GM21619 (cell line): ENCODE data around the gene NUCB2.
A peak's percentile ranks its signal among the peaks of the same experiment; 100 is the strongest.
"Not testable (repeated sequence)": the region's sequence is repeated elsewhere in the genome, so short reads cannot be mapped to it uniquely, and the experiment has no call there.

Experiments used
- ATAC-seq: cut with Tn5 transposase; IDR thresholded peaks from one replicate; pipeline ENCODE4 v1.9.1; 2021; ENCODE audit not compliant: unreplicated experiment

The NUCB2 gene

DNA sequence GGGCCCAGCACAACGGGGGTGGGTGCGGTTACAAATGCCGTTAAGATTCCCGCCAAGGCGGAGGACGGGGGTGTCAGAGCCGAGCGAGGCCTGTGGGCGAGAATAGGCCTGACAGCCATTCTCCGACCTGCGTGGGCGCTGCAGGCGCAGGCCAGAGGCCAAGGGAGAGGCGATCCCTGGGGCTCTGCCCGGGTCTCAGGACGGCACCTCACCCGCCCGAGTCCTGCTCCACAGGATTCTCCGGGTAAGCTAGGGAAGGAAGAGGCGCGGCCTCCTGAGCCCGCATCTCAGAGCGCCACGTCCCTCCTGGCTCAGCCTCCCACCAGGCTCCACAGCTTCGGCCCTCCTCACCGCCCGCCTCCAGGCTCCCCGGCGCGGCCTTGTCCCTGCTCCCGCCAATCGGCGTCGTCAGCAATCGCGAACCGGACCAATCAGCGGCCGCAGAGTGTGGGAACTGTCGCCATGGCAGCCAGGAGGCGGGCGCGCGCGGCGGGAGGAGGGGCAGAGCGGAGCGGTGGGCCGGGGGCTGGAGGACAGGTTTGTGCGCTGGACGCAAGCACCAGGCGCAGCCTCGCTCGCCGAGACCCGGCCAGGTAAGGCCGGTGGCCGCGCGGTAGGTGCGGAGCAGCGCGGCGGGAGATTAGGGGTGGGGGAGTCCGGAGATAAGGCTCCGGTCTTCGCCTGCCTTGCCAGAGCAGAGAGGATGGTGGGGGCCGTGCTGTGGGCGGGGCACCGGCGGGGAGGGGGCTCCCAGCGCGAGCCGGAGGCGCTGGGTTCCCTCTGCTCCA is at the start of gene NUCB2:
Gene NUCB2, plus strand, starts transcription at position 504 of the 788 bp plus-strand sequence. CDS start 18,585 bp downstream, outside the sequence.
- ATAC-seq: peak; percentile 97

- not testable (repeated sequence) for ATAC-seq
These were observed 48.2 kb upstream of the NUCB2 start for GRCh38 chr11:17228186-17228925.

- ATAC-seq: no peak
These were observed 46.9 kb upstream of the NUCB2 start for GRCh38 chr11:17229481-17230152.

DNA sequence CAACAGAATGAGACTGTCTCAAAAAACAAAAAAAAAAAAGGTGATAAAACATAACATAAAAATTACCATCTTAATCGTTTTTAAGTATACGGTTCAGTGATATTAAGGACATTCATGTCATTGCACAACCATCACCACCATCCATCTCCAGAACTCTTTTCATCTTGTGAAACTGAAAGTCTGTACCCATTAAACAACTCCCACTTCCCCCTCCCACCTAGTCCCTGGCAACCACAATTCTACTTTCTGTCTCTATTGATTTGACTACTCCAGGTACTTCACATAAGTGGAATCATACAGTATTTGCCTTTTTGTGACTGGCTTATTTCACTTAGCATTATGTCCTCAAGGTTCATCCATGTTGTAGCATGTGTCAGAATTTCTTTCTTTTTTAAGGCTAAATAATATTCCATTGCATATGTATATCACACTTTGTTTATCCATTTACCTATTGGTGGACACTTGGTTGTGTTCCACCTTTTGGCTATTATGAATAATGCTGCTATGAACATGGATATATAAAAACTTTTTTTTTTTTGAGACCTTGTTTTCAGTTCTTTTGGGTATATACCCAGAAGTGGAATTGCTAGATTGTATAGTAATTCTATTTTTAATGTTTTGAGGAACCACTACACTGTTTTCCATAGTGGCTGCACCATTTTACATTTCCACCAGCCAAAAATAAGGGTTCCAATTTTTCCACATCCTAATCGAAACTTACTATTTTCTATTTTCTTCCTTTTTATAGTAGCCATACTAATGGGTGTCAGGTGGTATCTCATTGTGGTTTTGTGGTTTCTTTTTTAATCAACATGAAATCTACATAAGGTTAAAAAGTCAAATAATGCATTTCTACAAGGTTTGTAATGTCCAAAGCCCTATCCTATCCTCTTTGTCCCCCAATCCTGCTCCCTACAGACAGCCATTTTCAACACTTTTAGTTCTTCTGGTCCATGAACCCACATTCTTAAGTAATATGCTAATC is 45.4 kb upstream of the NUCB2 start:
- peak; percentile 88 for ATAC-seq

DNA sequence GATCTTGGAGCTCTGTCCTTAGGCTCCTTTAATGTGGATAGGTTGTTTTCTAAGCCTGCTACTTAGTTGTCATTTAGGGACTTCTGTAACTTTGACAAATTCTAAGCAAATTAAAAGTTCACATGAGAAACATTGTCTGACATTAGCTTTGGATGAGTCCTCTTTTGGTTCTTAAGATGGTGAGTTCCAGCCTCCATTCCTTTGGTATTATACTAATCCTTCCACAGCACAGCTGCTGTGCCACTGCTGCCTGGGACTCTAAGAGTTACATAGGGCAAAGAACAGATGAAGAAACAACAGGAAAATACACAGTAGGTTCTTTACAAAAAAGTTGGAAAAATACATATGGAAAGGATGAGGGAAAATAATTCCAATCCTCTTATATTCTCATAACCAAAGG is 43.4 kb upstream of the NUCB2 start:
- no peak for ATAC-seq

DNA sequence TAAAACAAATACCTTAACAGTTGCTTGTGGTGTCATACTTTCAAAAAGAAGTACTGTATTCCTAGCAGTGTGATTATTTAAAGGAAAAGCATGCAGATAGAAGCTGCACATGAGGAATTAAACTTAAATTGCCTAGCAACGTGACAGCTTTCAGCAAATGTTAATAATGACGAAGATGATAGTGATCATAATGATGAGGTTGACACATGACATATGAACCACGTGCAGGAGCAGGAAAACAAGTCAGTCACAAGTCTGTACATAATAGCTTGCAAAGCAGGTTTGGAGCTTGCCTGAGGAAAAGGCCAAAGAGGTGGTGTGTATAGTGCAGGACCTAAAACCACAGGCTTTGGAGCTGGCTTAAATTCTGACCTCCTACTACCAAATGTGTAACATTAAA is 38.2 kb upstream of the NUCB2 start:
- no peak for ATAC-seq

DNA sequence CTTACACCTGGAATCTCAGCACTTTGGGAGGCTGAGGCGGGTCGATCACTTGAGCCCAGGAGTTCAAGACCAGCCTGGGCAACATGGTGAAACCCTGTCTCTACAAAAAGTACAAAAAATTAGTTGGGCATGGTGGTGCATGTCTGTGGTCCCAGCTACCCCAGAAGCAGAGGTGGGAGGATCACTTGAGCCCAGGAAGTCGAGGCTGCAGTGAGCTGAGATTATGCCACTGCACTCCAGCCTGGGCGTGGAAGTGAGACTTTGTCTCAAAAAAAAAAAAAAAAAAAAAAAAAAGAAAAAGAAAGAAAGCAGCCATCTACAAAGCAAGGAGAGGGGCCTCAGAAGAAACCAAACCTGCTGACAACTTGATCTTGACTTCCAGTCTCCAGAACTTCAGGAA is 36.6 kb upstream of the NUCB2 start:
- ATAC-seq: not testable (repeated sequence)

DNA sequence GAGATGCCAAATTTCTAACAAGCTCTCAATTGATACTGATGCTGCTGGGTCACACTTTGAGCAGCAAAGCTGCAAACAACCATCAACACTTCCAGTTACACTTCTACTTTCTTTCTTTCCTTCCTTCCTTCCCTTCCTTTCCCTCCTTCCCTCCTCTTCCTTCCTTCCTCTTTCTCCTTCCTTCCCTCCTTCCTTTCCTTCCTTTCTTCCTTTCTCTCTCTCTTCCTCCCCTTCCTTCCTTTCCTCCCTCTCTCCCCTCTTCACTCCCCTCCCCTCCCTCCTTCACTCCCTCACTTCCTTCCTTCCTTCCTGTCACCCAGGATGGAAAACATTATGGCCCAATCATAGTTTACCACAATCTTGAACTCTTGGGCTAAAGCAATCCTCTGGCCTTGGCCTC is 35.8 kb upstream of the NUCB2 start:
- no peak for ATAC-seq

- not testable (repeated sequence) for ATAC-seq
These were observed 33.6 kb upstream of the NUCB2 start for GRCh38 chr11:17242954-17243353.

DNA sequence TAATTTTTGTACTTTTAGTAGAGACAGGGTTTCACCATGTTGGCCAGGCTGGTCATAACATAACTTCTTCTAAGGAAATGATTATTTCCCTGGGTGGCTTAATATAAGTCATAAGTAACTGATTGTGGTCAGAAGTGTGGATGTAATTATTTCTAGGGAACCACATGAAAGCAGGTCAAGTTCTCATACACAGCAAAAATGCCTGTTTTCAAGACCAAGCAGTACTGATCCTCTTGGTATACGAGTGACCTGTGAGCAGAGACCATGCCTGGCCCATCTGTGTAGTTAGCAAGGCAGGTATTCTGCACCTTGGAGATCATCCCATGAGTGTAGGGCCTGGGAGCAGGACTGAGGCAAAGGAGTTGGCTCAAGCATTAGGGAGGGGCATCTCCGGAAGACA is 32.5 kb upstream of the NUCB2 start:
- ATAC-seq: peak; percentile 94

- ATAC-seq: no peak
These were observed 25.8 kb upstream of the NUCB2 start for GRCh38 chr11:17250561-17251350.

DNA sequence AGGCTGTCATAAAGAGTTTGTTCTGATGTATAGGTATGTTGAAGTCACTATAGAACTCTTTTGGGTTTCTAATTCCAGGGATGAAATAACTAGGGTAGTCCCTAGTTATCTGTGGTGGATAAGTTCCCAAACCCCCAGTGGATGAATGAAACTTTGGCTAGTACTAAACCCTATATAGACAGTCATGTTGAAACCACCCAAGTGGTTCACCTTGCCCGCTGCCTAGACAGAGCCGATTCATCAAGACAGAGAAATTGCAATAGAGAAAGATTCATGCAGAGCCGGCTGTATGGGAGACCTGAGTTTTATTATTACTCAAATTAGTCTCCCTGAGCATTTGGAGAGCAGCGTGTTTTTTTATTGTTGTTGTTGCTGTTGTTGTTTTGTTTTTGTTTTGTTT is 23.8 kb upstream of the NUCB2 start:
- no peak for ATAC-seq

GRCh38 chr11:17256512-17256911 is 20.0 kb upstream of the NUCB2 start:
- no peak for ATAC-seq

GRCh38 chr11:17257196-17257595 is 19.3 kb upstream of the NUCB2 start:
- no peak for ATAC-seq

- no peak for ATAC-seq
These were observed 17.9 kb upstream of the NUCB2 start for GRCh38 chr11:17258670-17259069.

- no peak for ATAC-seq
These were observed 17.0 kb upstream of the NUCB2 start for GRCh38 chr11:17259519-17259918.

- ATAC-seq: no peak
These were observed 16.5 kb upstream of the NUCB2 start for GRCh38 chr11:17260020-17260419.

GRCh38 chr11:17263769-17264168 is 12.8 kb upstream of the NUCB2 start:
- no peak for ATAC-seq

GRCh38 chr11:17266781-17267180 is 9.8 kb upstream of the NUCB2 start:
- ATAC-seq: no peak

- ATAC-seq: no peak
These were observed 9.0 kb upstream of the NUCB2 start for GRCh38 chr11:17267576-17267975.
